Stimulated activated CD4-positive, alpha-beta T cell treated with anti-CD3 and anti-CD28 coated beads, TNF-alpha, amount 100 ng/mL, for 24 hours (primary cell): Measurements from ENCODE around the gene MLF2.

Experiments used
- DNase-seq, 3 experiments: peaks; one replicate each; pipeline ENCODE4 v3.0.0-alpha.2; 2020; ENCODE audit warnings: low read depth in 3 of 3

Gene MLF2

GRCh38 chr12:6778574-6779550, 25.9 kb upstream of the MLF2 start:
- peak; percentile 80 to 89 (median 85) for DNase-seq

GRCh38 chr12:6778217-6778573, 25.3 kb upstream of the MLF2 start:
- DNase-seq: no peak

GRCh38 chr12:6777386-6777785, 24.4 kb upstream of the MLF2 start:
- DNase-seq: no peak

- no peak for DNase-seq
Measured at GRCh38 chr12:6775185-6776174, 22.5 kb upstream of the MLF2 start.

GRCh38 chr12:6774499-6775062, 21.6 kb upstream of the MLF2 start:
- no peak for DNase-seq

- peak in 1 of 3 experiments; percentile 68 for DNase-seq
Measured at GRCh38 chr12:6773590-6774351, 20.8 kb upstream of the MLF2 start.

- no peak for DNase-seq
Measured at GRCh38 chr12:6772726-6773589, 20.0 kb upstream of the MLF2 start.

GRCh38 chr12:6772331-6772695, 19.4 kb upstream of the MLF2 start, which contains the start of gene LAG3:
TSS of gene LAG3 (plus strand) at chr12:6772520. CDS start at chr12:6772853, 333 bp downstream.
- peak in 2 of 3 experiments; percentile 49 to 81 for DNase-seq

- DNase-seq: no peak
Measured at GRCh38 chr12:6771509-6772330, 18.8 kb upstream of the MLF2 start.

- DNase-seq: no peak
Measured at GRCh38 chr12:6771091-6771495, 18.2 kb upstream of the MLF2 start.

- DNase-seq: no peak
Measured at GRCh38 chr12:6770600-6770999, 17.7 kb upstream of the MLF2 start.

GRCh38 chr12:6770094-6770493, 17.2 kb upstream of the MLF2 start:
- DNase-seq: no peak

GRCh38 chr12:6769666-6770065, 16.7 kb upstream of the MLF2 start:
- no peak for DNase-seq

- no peak for DNase-seq
Measured at GRCh38 chr12:6768990-6769389, 16.0 kb upstream of the MLF2 start.

GRCh38 chr12:6768437-6768914, 15.5 kb upstream of the MLF2 start:
- no peak for DNase-seq

- DNase-seq: no peak
Measured at GRCh38 chr12:6767353-6768319, 14.7 kb upstream of the MLF2 start.

GRCh38 chr12:6766651-6767349, 13.9 kb upstream of the MLF2 start:
- DNase-seq: no peak
